ENCODE results near the gene NDFIP2.

NDFIP2 gene

DNA sequence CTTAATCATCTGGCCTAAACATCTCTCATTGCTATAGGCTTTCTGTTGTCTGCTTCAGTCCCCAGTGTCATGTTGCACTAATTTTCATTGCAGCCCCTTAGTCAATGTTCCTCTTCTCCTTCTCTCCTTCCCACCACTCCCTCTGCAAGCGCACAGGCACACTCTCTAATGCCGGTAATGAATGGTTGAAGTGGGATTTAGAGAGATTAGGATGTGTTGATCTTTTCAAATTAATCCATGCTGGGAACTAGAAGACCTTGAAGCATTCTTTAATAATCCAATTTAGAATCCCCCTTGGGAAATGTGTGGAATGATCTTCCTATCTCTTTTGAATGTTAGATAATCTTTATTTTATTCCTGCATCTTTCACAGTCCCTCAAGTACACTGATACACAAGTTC is 33.2 kb upstream of the NDFIP2 start:
- no peak for DNase-seq (ENCODE audit: low read depth)
- Histone ChIP-seq H3K4me1 (ENCODE audit: control insufficient read depth, insufficient read depth, low read length) (peaks cover 13% of the 10 kb centered on the region), H3K9me3 (ENCODE audit: control insufficient read depth, low read length) (no peaks in the 10 kb centered on the region), H3K9ac (ENCODE audit: low read length) (no peak overlapping the region), H3K4me3 (ENCODE audit: low read length) (no peak overlapping the region), H3K36me3 (ENCODE audit: control insufficient read depth, insufficient read depth, low read length, severe bottlenecking) (no peaks in the 10 kb centered on the region), H3K27me3 (replicated peaks; ENCODE audit: control insufficient read depth, insufficient read depth, low read length) (no peaks in the 10 kb centered on the region)

DNA sequence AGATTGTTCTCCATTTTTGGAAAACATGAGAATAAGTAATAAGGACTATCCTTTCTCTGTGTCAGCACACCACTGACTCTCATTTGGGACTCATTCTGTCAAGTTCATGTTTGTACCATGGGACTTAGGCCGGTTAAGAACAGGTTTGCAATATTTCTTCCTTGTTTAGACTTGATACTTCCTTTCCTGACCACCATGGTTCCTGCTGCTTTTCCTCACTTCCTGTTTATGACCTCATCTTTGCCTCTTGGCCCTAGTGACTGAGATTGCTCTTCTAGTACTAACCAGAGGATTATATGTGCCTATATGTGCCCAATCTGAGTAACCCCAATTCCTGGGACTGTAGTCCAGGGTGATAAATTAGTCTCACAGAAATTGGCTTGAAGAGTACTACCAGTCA is 32.5 kb upstream of the NDFIP2 start:
- Histone ChIP-seq H3K9me3 (ENCODE audit: control insufficient read depth, low read length) (no peaks in the 10 kb centered on the region), H3K36me3 (ENCODE audit: control insufficient read depth, insufficient read depth, low read length, severe bottlenecking) (no peaks in the 10 kb centered on the region), H3K27me3 (replicated peaks; ENCODE audit: control insufficient read depth, insufficient read depth, low read length) (no peaks in the 10 kb centered on the region), H3K4me3 (ENCODE audit: low read length) (no peak overlapping the region), H3K4me1 (ENCODE audit: control insufficient read depth, insufficient read depth, low read length) (peaks cover 13% of the 10 kb centered on the region), H3K9ac (ENCODE audit: low read length) (no peak overlapping the region)
- no peak for DNase-seq (ENCODE audit: low read depth)

DNA sequence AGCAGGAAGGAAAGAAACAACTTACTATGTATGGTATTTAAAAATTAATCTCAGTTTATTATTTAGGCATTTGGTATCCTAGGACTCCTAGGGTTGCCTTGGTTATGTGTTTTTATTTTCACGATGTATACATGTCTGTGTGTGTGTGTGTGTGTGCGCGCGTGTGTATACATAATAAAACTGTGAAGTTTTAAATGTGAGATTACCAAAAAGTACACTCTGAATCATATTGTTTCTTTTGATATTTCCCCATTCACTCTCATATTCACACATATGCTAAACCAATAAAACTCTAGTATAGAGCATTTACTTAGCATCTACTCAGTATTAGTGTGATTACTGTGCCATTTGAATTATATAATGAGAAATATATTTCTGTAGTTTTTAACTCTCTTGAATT is 30.8 kb upstream of the NDFIP2 start:
- no peak for DNase-seq (ENCODE audit: low read depth)
- no peaks in the 10 kb centered on the region for H3K27me3 ChIP-seq (replicated peaks; ENCODE audit: control insufficient read depth, insufficient read depth, low read length)
- no peaks in the 10 kb centered on the region for H3K36me3 ChIP-seq (ENCODE audit: control insufficient read depth, insufficient read depth, low read length, severe bottlenecking)

DNA sequence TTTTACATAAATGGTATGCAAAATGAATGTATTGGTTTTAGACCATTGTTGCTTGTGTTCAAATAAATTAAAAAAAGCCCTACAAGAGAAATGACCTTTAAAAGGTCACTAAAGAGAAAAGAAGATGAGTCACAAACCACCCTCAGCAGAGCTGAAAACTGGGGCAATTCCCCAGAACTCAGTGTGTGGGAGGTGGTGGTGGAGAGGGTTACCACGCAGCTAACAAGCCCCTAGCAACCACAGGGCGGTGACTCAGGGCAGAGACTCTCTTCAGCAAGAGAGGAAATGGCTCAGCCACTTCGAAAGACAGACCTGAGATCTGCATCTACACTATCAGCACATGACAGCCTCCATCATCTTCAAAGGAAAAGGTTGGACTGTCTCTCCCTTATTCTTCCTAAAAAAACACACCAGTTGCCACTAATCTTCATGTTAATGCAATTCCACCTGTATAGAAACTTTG is 29.4 kb upstream of the NDFIP2 start:
- Histone ChIP-seq H3K9ac (ENCODE audit: low read length) (no peak overlapping the region), H3K4me3 (ENCODE audit: low read length) (no peak overlapping the region), H3K9me3 (ENCODE audit: control insufficient read depth, low read length) (no peaks in the 10 kb centered on the region), H3K4me1 (ENCODE audit: control insufficient read depth, insufficient read depth, low read length) (peaks cover 13% of the 10 kb centered on the region), H3K36me3 (ENCODE audit: control insufficient read depth, insufficient read depth, low read length, severe bottlenecking) (no peaks in the 10 kb centered on the region), H3K27me3 (replicated peaks; ENCODE audit: control insufficient read depth, insufficient read depth, low read length) (no peaks in the 10 kb centered on the region)
- peak; percentile 77 for DNase-seq (ENCODE audit: low read depth)

More for the DNA sequence above, 30.8 kb upstream of the NDFIP2 start:
- Histone ChIP-seq H3K9ac (ENCODE audit: low read length) (no peak overlapping the region), H3K4me1 (ENCODE audit: control insufficient read depth, insufficient read depth, low read length) (peaks cover 13% of the 10 kb centered on the region), H3K4me3 (ENCODE audit: low read length) (no peak overlapping the region), H3K9me3 (ENCODE audit: control insufficient read depth, low read length) (no peaks in the 10 kb centered on the region)

DNA sequence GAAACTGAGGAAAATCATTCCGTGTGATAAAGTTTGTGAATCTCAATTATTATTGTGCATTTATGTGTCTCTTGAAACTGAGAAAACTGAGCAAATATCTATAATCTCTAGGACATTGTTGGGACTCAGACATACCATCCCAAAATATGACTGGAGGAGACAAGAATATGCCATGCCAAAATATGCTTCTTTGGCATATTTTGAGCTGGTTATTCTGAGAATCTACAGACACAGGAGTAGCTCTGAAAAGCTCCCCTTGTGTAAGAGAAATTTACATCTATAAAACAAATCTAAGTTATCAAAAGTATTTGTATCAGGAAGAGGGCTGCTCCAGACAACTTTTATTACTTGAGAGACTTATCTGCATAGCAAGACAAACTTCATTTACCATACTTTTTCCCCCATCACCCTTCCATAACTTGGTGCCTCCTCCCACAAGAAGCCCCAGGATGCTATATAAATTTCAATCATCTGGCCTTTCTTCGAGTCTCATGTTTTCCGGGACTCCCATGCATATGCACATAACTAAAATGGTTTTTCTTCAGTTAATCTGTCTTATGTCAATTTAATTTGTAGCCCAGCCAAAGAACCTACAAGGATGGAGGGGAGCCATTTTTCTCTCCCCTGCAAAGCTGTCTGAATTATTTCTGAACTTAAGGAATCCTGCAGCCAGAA is 28.6 kb upstream of the NDFIP2 start:
- Histone ChIP-seq H3K4me1 (ENCODE audit: control insufficient read depth, insufficient read depth, low read length) (peaks cover 13% of the 10 kb centered on the region), H3K27me3 (replicated peaks; ENCODE audit: control insufficient read depth, insufficient read depth, low read length) (no peaks in the 10 kb centered on the region), H3K36me3 (ENCODE audit: control insufficient read depth, insufficient read depth, low read length, severe bottlenecking) (no peaks in the 10 kb centered on the region), H3K9ac (ENCODE audit: low read length) (no peak overlapping the region), H3K9me3 (ENCODE audit: control insufficient read depth, low read length) (no peaks in the 10 kb centered on the region), H3K4me3 (ENCODE audit: low read length) (no peak overlapping the region)
- DNase-seq (ENCODE audit: low read depth), result no peak

DNA sequence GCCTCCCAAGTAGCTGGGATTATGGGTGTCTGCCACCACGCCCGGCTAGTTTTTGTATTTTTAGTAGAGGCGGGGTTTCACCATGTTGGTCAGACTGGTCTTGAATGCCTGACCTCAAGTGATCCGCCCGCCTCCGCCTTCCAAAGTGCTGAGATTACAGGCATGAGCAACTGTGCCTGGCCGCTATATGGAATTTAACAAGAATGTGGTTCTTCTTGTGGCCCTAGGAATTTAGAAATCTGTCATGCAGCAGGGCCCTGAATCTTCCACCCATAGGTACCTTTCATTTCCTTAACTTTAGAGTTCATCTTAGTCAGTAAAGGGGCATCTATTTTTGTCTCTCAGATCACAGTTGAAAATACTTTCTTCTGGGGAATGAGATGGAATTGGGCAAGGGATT is 25.6 kb upstream of the NDFIP2 start:
- no peak for DNase-seq (ENCODE audit: low read depth)
- Histone ChIP-seq H3K9me3 (ENCODE audit: control insufficient read depth, low read length) (no peaks in the 10 kb centered on the region), H3K27me3 (replicated peaks; ENCODE audit: control insufficient read depth, insufficient read depth, low read length) (no peaks in the 10 kb centered on the region), H3K9ac (ENCODE audit: low read length) (no peak overlapping the region), H3K36me3 (ENCODE audit: control insufficient read depth, insufficient read depth, low read length, severe bottlenecking) (no peaks in the 10 kb centered on the region), H3K4me1 (ENCODE audit: control insufficient read depth, insufficient read depth, low read length) (peaks cover 17% of the 10 kb centered on the region), H3K4me3 (ENCODE audit: low read length) (no peak overlapping the region)

DNA sequence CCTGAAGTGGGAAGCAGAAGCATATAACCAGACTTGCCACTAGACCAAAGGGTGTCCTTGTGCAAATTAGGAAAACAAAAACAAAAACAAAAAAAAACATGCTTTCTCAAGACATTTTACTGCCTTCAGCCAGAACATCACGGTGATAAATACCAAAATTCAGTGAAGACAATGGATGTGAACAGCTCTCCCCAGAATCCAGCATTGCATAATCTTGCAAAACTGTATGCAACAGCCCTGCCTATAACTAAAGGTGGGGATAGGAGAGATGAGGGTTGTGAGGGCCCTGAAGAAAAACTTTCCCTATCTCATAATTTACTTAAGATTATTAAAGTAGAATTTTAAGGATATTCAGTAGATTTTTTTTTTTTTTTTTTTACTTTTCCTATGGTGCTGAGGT is 24.9 kb upstream of the NDFIP2 start:
- Histone ChIP-seq H3K4me1 (ENCODE audit: control insufficient read depth, insufficient read depth, low read length) (peaks cover 17% of the 10 kb centered on the region), H3K9me3 (ENCODE audit: control insufficient read depth, low read length) (no peaks in the 10 kb centered on the region), H3K4me3 (ENCODE audit: low read length) (no peak overlapping the region), H3K36me3 (ENCODE audit: control insufficient read depth, insufficient read depth, low read length, severe bottlenecking) (no peaks in the 10 kb centered on the region), H3K27me3 (replicated peaks; ENCODE audit: control insufficient read depth, insufficient read depth, low read length) (no peaks in the 10 kb centered on the region), H3K9ac (ENCODE audit: low read length) (no peak overlapping the region)
- DNase-seq (ENCODE audit: low read depth), result no peak

DNA sequence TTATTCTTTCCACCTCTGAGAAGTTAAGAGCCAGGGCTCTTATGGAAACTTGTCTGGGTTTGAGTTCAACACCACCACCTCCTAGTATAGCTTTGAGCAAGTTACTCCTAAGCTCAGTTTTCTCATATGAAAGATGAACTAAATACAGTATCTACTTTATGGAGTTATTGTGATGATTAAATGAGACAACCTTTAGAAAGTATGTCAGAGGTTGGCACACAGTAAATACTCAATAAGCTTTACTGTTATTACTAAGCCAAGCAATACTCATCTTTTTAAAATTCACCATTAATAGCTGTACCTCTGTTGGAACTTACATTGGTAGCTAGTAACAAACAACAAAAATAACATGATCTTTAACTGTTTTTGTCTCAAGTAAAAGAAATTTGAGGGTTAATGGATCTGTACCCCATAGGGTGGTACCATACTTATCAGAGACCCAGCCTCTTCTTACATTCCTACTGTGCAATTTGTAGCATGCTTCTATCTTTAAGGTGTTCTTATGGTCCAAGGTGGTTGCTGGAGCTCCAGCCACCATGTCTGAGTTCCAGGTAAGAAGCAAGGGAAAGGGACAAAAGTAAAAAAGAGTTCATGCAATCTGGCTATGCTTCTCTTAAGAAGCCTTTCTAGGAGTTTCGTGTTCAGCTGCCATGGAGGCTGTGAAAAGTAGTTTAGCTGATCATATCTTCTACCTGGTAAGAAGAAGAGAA is 24.1 kb upstream of the NDFIP2 start:
- DNase-seq (ENCODE audit: low read depth), result no peak
- Histone ChIP-seq H3K9ac (ENCODE audit: low read length) (no peak overlapping the region), H3K36me3 (ENCODE audit: control insufficient read depth, insufficient read depth, low read length, severe bottlenecking) (no peaks in the 10 kb centered on the region), H3K4me3 (ENCODE audit: low read length) (no peak overlapping the region), H3K4me1 (ENCODE audit: control insufficient read depth, insufficient read depth, low read length) (peaks cover 9% of the 10 kb centered on the region), H3K27me3 (replicated peaks; ENCODE audit: control insufficient read depth, insufficient read depth, low read length) (no peaks in the 10 kb centered on the region), H3K9me3 (ENCODE audit: control insufficient read depth, low read length) (no peaks in the 10 kb centered on the region)

DNA sequence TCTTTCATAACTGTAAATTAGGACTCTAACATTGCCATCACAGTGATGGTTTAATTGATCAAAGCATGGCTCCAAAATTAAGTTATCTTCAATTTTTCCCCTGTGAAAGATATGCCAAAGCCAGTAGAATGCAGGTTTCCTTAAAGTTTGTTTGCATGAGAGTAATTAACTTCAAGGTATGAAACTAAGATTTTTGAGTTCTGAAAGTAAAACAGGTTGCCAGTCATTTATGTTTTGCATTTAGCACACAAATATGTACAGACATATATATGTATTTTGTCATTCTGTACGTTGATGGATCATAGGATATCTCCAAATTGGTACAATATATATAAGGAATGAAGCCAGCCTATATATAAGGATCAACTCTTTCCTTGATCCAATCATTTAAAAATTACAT is 23.6 kb upstream of the NDFIP2 start:
- H3K4me3 ChIP-seq (ENCODE audit: low read length), result no peak overlapping the region
- H3K9ac ChIP-seq (ENCODE audit: low read length), result no peak overlapping the region
- peaks cover 4% of the 10 kb centered on the region for H3K4me1 ChIP-seq (ENCODE audit: control insufficient read depth, insufficient read depth, low read length)
- DNase-seq (ENCODE audit: low read depth), result no peak
- no peaks in the 10 kb centered on the region for H3K27me3 ChIP-seq (replicated peaks; ENCODE audit: control insufficient read depth, insufficient read depth, low read length)
- H3K9me3 ChIP-seq (ENCODE audit: control insufficient read depth, low read length), result no peaks in the 10 kb centered on the region
- no peaks in the 10 kb centered on the region for H3K36me3 ChIP-seq (ENCODE audit: control insufficient read depth, insufficient read depth, low read length, severe bottlenecking)

DNA sequence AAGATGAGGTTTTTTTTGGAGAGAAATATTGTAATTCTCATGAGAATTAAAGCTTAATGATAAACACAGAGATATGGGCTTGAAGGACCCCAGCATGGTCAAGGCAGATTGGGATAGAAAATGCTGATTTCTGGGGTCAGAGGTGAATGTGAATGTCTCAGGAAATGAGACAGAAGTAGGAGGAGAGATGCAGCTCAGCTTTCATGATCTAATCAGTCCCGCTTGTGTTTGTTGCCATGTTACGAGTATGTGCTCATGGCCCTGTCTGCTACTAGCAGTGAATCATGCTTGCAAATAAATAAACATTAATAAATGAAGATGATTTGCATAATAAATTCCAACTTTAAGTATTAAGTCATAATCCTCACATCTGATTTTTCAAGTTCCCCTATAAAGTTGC is 23.0 kb upstream of the NDFIP2 start:
- no peak overlapping the region for H3K9ac ChIP-seq (ENCODE audit: low read length)
- peak; percentile 41 for DNase-seq (ENCODE audit: low read depth)
- H3K4me1 ChIP-seq (ENCODE audit: control insufficient read depth, insufficient read depth, low read length), result peaks cover 4% of the 10 kb centered on the region
- H3K36me3 ChIP-seq (ENCODE audit: control insufficient read depth, insufficient read depth, low read length, severe bottlenecking), result no peaks in the 10 kb centered on the region
- H3K9me3 ChIP-seq (ENCODE audit: control insufficient read depth, low read length), result no peaks in the 10 kb centered on the region
- H3K4me3 ChIP-seq (ENCODE audit: low read length), result no peak overlapping the region
- H3K27me3 ChIP-seq (replicated peaks; ENCODE audit: control insufficient read depth, insufficient read depth, low read length), result no peaks in the 10 kb centered on the region

DNA sequence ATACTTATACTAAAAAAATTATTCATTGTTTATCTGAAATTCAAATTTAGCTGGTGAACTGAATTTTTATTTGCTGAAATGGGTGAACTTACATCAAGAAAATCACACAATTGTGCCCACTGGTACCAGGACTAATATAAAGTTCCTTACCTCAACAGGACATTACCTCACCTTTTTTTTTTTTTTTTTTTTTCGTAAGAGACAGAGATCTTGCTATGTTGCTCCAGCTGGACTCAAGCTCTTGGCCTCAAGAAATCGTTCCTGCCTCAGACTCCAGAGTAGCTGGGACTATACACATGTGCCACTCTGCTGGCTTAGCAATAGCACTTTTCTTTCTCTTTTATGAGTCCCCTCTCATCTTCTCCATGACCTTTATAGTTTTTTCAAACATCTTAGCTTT is 22.5 kb upstream of the NDFIP2 start:
- no peaks in the 10 kb centered on the region for H3K27me3 ChIP-seq (replicated peaks; ENCODE audit: control insufficient read depth, insufficient read depth, low read length)
- no peak for DNase-seq (ENCODE audit: low read depth)
- peaks cover 4% of the 10 kb centered on the region for H3K4me1 ChIP-seq (ENCODE audit: control insufficient read depth, insufficient read depth, low read length)
- no peak overlapping the region for H3K9ac ChIP-seq (ENCODE audit: low read length)
- no peaks in the 10 kb centered on the region for H3K9me3 ChIP-seq (ENCODE audit: control insufficient read depth, low read length)
- no peak overlapping the region for H3K4me3 ChIP-seq (ENCODE audit: low read length)
- H3K36me3 ChIP-seq (ENCODE audit: control insufficient read depth, insufficient read depth, low read length, severe bottlenecking), result no peaks in the 10 kb centered on the region
